Neural cell (in vitro differentiated cells): ENCODE results near the gene C10orf90.

ENCODE experiments used
- CTCF ChIP-seq: fragments of 450-650 bp; IDR thresholded peaks from 2 replicates; pipeline ENCODE4 v1.5.1; 2014; ENCODE audit warnings: antibody characterized with exemption, mild to moderate bottlenecking, moderate library complexity; ENCODE audit not compliant: poor library complexity, severe bottlenecking
- EZH2 ChIP-seq: fragments of 200-600, 300-800 bp; shearing (Covaris generic), sonication (generic); IDR thresholded peaks from 2 replicates; pipeline ENCODE4 v1.6.1; 2014; ENCODE audit warnings: antibody characterized with exemption, low read length, borderline replicate concordance, mild to moderate bottlenecking; ENCODE audit not compliant: insufficient read depth, poor library complexity, severe bottlenecking
- POLR2AphosphoS5 ChIP-seq: IDR thresholded peaks from 2 replicates; pipeline ENCODE4 v1.6.1; 2012
- RAD21 ChIP-seq: fragments of 450-650 bp; conservative IDR thresholded peaks from 2 replicates; pipeline ENCODE4 v1.6.1; 2014; ENCODE audit warnings: antibody characterized with exemption, mild to moderate bottlenecking, moderate library complexity
- TAF1 ChIP-seq: IDR thresholded peaks from 2 replicates; pipeline ENCODE4 v1.6.1; 2012; ENCODE audit warnings: low read depth
- TF ChIP-seq, protein P1 (sequence below): IDR thresholded peaks from 2 replicates; pipeline ENCODE4 v1.6.1; 2012; ENCODE audit warnings: borderline replicate concordance

- TF ChIP-seq, protein P1, sequence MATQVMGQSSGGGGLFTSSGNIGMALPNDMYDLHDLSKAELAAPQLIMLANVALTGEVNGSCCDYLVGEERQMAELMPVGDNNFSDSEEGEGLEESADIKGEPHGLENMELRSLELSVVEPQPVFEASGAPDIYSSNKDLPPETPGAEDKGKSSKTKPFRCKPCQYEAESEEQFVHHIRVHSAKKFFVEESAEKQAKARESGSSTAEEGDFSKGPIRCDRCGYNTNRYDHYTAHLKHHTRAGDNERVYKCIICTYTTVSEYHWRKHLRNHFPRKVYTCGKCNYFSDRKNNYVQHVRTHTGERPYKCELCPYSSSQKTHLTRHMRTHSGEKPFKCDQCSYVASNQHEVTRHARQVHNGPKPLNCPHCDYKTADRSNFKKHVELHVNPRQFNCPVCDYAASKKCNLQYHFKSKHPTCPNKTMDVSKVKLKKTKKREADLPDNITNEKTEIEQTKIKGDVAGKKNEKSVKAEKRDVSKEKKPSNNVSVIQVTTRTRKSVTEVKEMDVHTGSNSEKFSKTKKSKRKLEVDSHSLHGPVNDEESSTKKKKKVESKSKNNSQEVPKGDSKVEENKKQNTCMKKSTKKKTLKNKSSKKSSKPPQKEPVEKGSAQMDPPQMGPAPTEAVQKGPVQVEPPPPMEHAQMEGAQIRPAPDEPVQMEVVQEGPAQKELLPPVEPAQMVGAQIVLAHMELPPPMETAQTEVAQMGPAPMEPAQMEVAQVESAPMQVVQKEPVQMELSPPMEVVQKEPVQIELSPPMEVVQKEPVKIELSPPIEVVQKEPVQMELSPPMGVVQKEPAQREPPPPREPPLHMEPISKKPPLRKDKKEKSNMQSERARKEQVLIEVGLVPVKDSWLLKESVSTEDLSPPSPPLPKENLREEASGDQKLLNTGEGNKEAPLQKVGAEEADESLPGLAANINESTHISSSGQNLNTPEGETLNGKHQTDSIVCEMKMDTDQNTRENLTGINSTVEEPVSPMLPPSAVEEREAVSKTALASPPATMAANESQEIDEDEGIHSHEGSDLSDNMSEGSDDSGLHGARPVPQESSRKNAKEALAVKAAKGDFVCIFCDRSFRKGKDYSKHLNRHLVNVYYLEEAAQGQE: no peak
- no peak for TF ChIP-seq RAD21
- TF ChIP-seq TAF1: no peak
- TF ChIP-seq CTCF: no peak
- no peak for TF ChIP-seq EZH2
- no peak for TF ChIP-seq POLR2AphosphoS5
Observed at GRCh38 chr10:126491476-126491875, 179.0 kb downstream of the C10orf90 start.
